Measurements from ENCODE around the gene RRH.
"Not testable (repeated sequence)": the region's sequence is repeated elsewhere in the genome, so short reads cannot be mapped to it uniquely, and the experiment has no call there.

RRH gene
- total RNA-seq = 0.13 to 0.94 reads per million in 2 donors

- DNase-seq = no peak
Observed at GRCh38 chr4:109827672-109828071, at the start of gene RRH. Gene RRH, plus strand, starts transcription at chr4:109827972. Its CDS starts 56 bp downstream, at chr4:109828028.

GRCh38 chr4:109782092-109782491, 45.7 kb upstream of the RRH start:
- DNase-seq = not testable (repeated sequence)

- DNase-seq = no peak
Observed at GRCh38 chr4:109786846-109787245, 40.9 kb upstream of the RRH start.

- DNase-seq = no peak
Observed at GRCh38 chr4:109787807-109788206, 40.0 kb upstream of the RRH start.

GRCh38 chr4:109795059-109795458, 32.7 kb upstream of the RRH start:
- DNase-seq = no peak

- no peak for DNase-seq
Observed at GRCh38 chr4:109798866-109799265, 28.9 kb upstream of the RRH start.

- no peak for DNase-seq
Observed at GRCh38 chr4:109801099-109801789, 26.5 kb upstream of the RRH start.

- peak in 1 of 5 experiments; percentile 12 for DNase-seq
Observed at GRCh38 chr4:109801895-109802319, 25.9 kb upstream of the RRH start, which contains the start of gene CFI. Gene CFI, minus strand, starts transcription at chr4:109801999. Its CDS starts 28 bp downstream, at chr4:109801971.

GRCh38 chr4:109803924-109804571, 23.7 kb upstream of the RRH start:
- peak in 1 of 5 experiments; percentile 27 for DNase-seq

GRCh38 chr4:109809655-109810054, 18.1 kb upstream of the RRH start:
- no peak for DNase-seq

GRCh38 chr4:109810552-109811387, 17.0 kb upstream of the RRH start:
- no peak for DNase-seq

- DNase-seq = peak in 1 of 5 experiments; percentile 30
Observed at GRCh38 chr4:109811707-109812106, 16.1 kb upstream of the RRH start.

- peak; percentile 60 to 97 (median 80) for DNase-seq
Observed at GRCh38 chr4:109815151-109816081, 12.4 kb upstream of the RRH start, which contains the start of gene GAR1. Gene GAR1, plus strand, starts transcription at chr4:109815762. Its CDS starts 403 bp downstream, at chr4:109816165.

- DNase-seq = peak; percentile 18 to 71 (median 42)
Observed at GRCh38 chr4:109816082-109816442, 11.7 kb upstream of the RRH start.

- DNase-seq = peak in 1 of 5 experiments; percentile 18
Observed at GRCh38 chr4:109816894-109817293, 10.9 kb upstream of the RRH start.

- no peak for DNase-seq
Observed at GRCh38 chr4:109818268-109818667, 9.5 kb upstream of the RRH start.

GRCh38 chr4:109820563-109820962, 7.2 kb upstream of the RRH start:
- no peak for DNase-seq

GRCh38 chr4:109821185-109821584, 6.6 kb upstream of the RRH start:
- DNase-seq = peak in 1 of 5 experiments; percentile 19

GRCh38 chr4:109826719-109827118, 1.1 kb upstream of the RRH start:
- DNase-seq = peak in 1 of 5 experiments; percentile 30

GRCh38 chr4:109833756-109834155, 6.0 kb downstream of the RRH start:
- no peak for DNase-seq

- no peak for DNase-seq
Observed at GRCh38 chr4:109836985-109837384, 9.2 kb downstream of the RRH start.

All from T-helper 2 cell (primary cell).